A549 (cell line): Measurements from ENCODE around the gene FAF1.

Experiments used
- CEBPB ChIP-seq, 2 experiments: fragments of >200 bp in 1 of 2; sonication (Bioruptor Twin) in 1 of 2; formaldehyde crosslinking in 1 of 2; IDR thresholded peaks; 2 replicates each; pipeline ENCODE4 v1.6.1; 2012 to 2016
- CHD2 ChIP-seq: fragments of 150-350 bp; IDR thresholded peaks from 2 replicates; pipeline ENCODE4 v1.6.1; 2014; ENCODE audit warnings: low read length; ENCODE audit not compliant: partially characterized antibody
- CTCF ChIP-seq: fragments of >200 bp; sonication (Bioruptor Twin); formaldehyde crosslinking; IDR thresholded peaks from 3 replicates; pipeline ENCODE4 v1.5.1; 2016
- ELK1 ChIP-seq: fragments of 150-350 bp; IDR thresholded peaks from 2 replicates; pipeline ENCODE4 v1.6.1; 2014; ENCODE audit warnings: low read depth, mild to moderate bottlenecking, low read length
- EP300 ChIP-seq, 2 experiments: fragments of >200 bp; sonication (Bioruptor Twin); formaldehyde crosslinking; IDR thresholded peaks; 2 replicates in 1 of 2; 3 replicates in 1 of 2; pipeline ENCODE4 v1.6.1; 2016 to 2017
- HOXA7 ChIP-seq: fragments of 250-450 bp; sonication (Bioruptor Pico); IDR thresholded peaks from 2 replicates; pipeline ENCODE4 v1.5.0; 2020; ENCODE audit warnings: mild to moderate bottlenecking, moderate library complexity
- HOXB5 ChIP-seq: fragments of 250-450 bp; sonication (Bioruptor Pico); IDR thresholded peaks from 2 replicates; pipeline ENCODE4 v1.5.0; 2020; ENCODE audit warnings: mild to moderate bottlenecking, moderate library complexity
- POLR2A ChIP-seq: IDR thresholded peaks from 2 replicates; pipeline ENCODE4 v1.6.1; 2012; ENCODE audit warnings: mild to moderate bottlenecking, low read length
- RAD21 ChIP-seq, 2 experiments: fragments of >200 bp in 1 of 2; sonication (Bioruptor Twin) in 1 of 2; formaldehyde crosslinking in 1 of 2; IDR thresholded peaks in 1 of 2; conservative IDR thresholded peaks in 1 of 2; 2 replicates in 1 of 2; 3 replicates in 1 of 2; pipeline ENCODE4 v1.6.1; 2012 to 2018; ENCODE audit warnings: inconsistent platforms in 1 of 2
- TP53 ChIP-seq: fragments of 250-450 bp; sonication (Bioruptor Pico); IDR thresholded peaks from 2 replicates; pipeline ENCODE4 v1.5.0; 2021; ENCODE audit warnings: mild to moderate bottlenecking, moderate library complexity
- ZFP36 ChIP-seq: fragments of 450-650 bp; IDR thresholded peaks from 2 replicates; pipeline ENCODE4 v1.6.1; 2014; ENCODE audit warnings: borderline replicate concordance; ENCODE audit not compliant: partially characterized antibody
- TF ChIP-seq, protein P1 (sequence below): fragments of 200-600 bp; sonication (generic); IDR thresholded peaks from 2 replicates; pipeline ENCODE4 v1.6.1; 2016; ENCODE audit warnings: antibody characterized with exemption, mild to moderate bottlenecking, moderate library complexity
- TF ChIP-seq, protein P2 (sequence below): IDR thresholded peaks from 2 replicates; pipeline ENCODE4 v1.6.1; 2012

- TF ChIP-seq CTCF = no peak
- no peak for TF ChIP-seq CHD2
- TF ChIP-seq, protein P1, sequence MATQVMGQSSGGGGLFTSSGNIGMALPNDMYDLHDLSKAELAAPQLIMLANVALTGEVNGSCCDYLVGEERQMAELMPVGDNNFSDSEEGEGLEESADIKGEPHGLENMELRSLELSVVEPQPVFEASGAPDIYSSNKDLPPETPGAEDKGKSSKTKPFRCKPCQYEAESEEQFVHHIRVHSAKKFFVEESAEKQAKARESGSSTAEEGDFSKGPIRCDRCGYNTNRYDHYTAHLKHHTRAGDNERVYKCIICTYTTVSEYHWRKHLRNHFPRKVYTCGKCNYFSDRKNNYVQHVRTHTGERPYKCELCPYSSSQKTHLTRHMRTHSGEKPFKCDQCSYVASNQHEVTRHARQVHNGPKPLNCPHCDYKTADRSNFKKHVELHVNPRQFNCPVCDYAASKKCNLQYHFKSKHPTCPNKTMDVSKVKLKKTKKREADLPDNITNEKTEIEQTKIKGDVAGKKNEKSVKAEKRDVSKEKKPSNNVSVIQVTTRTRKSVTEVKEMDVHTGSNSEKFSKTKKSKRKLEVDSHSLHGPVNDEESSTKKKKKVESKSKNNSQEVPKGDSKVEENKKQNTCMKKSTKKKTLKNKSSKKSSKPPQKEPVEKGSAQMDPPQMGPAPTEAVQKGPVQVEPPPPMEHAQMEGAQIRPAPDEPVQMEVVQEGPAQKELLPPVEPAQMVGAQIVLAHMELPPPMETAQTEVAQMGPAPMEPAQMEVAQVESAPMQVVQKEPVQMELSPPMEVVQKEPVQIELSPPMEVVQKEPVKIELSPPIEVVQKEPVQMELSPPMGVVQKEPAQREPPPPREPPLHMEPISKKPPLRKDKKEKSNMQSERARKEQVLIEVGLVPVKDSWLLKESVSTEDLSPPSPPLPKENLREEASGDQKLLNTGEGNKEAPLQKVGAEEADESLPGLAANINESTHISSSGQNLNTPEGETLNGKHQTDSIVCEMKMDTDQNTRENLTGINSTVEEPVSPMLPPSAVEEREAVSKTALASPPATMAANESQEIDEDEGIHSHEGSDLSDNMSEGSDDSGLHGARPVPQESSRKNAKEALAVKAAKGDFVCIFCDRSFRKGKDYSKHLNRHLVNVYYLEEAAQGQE = no peak
- no peak for TF ChIP-seq TP53 (CRISPR knock-in tag)
- no peak for TF ChIP-seq HOXA7
- TF ChIP-seq ZFP36 = no peak
- no peak for TF ChIP-seq CEBPB (IDR thresholded peaks at IDR 0.05)
- no peak for TF ChIP-seq ELK1
- no peak for TF ChIP-seq EP300 (IDR thresholded peaks at IDR 0.05)
- TF ChIP-seq POLR2A = no peak
- TF ChIP-seq RAD21 (conservative IDR thresholded peaks at IDR 0.05 in 1 of 2, IDR thresholded peaks at IDR 0.05 in 1 of 2) = no peak
- no peak for TF ChIP-seq HOXB5
- TF ChIP-seq, protein P2, sequence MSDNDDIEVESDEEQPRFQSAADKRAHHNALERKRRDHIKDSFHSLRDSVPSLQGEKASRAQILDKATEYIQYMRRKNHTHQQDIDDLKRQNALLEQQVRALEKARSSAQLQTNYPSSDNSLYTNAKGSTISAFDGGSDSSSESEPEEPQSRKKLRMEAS = no peak
Measured at GRCh38 chr1:50989694-50990093, 29.6 kb upstream of the FAF1 start.
